ENCODE measurements around the gene CHERP. TPM values are rescaled to one million over a fixed set of nuclear protein-coding genes. Genes with fewer than 3 reads are reported as not detected.
"Not testable (repeated sequence)": the region's sequence is repeated elsewhere in the genome, so short reads cannot be mapped to it uniquely, and the experiment has no call there.

CHERP gene
- polyA plus RNA-seq, 4 donors: 30.3 to 55.1 (median 36.6) TPM

DNA sequence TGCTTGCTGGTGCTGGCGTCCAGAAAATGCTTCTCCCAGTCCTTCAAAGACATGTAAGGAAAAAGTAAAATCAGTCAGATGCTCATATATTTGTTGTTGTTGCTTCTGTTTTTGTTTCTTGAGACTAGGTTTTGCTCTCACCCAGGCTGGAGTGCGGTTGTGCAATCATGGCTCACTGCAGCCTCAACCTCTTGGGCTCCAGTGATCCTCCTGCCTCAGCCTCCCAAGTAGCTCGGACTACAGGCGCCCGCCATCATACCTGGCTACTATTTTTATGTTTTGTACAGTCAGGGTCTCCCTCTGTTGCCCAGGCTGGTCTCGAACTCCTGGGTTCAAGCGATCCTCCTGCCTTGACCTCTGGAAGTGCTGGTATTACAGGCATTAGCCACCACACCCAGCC, 59.5 kb downstream of the CHERP start:
- no peak for DNase-seq (ENCODE audit: low read depth in 4 of 4, low spot score in 3 of 4)

DNA sequence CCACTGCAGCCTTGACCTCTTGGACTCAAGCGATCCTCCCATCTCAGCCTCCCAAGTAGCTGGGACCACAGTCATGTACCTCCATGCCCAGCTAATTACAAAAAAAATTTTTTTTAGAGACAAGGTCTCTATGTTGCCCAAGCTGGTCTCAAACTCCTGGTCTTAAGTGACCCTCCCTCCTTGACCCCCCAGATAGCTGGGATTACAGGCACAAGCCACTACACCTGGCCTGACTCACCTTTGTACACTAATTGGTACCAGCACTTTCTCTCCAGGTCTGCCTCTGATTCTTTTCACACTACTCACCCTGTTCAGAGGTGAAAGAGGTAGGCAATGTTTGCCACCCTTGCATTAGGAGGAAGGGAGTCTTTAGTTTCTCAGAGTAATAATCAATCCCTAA, 64.9 kb downstream of the CHERP start:
- no peak for DNase-seq (ENCODE audit: low read depth in 4 of 4, low spot score in 3 of 4)

DNA sequence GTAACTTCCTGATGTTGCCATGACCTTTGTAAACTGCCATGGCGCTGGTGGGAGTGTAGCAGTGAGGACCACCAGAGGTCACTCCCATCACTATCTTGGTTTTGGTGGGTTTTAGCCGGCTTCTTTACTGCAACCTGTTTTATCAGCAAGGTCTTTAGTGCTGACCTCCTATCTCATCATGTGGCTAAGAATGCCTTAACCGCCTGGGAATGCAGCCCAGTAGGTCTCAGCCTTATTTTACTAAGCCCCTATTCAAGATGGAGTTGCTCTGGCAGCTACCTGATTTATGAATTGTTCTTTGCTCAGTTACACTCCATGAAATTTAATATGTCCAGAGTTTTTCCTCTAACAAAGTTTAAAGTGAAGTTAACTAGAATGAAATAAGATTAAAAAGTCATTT, 65.8 kb downstream of the CHERP start:
- DNase-seq (ENCODE audit: low read depth in 4 of 4, low spot score in 3 of 4): no peak

DNA sequence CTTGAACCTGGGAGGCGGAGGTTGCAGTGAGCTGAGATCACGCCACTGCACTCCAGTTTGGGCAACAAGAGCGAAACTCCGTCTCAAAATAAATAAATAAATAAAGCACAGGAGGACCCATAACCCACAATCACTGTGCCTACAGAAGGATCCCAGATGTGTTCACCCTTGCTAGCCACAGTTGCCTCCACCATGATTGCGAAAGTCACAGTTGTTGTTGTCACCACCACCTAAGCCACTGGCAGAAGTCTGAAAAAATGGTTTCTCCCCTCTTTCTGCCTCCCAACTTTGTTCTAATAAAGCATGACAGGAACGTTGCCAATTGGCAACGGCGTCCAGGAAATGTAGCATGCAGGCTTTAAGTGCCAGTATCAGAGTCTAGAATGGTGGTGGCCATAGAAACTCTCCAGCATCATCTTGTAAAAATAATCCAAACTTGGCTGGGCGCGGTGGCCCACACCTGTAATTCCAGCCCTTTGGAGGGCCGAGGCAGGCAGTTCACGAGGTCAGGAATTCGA, 68.3 kb downstream of the CHERP start:
- no peak for DNase-seq (ENCODE audit: low read depth in 4 of 4, low spot score in 3 of 4)

DNA sequence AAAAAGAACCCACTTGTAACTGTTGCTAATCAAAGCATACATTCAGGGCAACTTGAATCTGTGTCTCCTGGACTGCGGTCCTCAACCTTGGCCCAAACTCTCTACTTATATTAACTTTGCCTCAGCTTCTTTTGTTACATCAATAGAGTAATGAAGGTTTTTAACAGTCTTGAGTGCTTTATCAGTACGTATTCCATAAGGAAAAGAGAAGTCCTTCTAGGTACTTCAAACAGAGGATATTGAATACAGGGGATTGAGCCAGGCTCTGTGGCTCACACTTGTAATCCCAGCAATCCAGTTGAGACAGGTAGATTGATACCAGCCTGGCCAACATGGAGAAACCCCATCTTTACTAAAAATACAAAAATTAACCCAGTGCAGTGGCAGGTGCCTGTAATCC, 69.2 kb downstream of the CHERP start:
- DNase-seq (ENCODE audit: low read depth in 4 of 4, low spot score in 3 of 4): no peak

DNA sequence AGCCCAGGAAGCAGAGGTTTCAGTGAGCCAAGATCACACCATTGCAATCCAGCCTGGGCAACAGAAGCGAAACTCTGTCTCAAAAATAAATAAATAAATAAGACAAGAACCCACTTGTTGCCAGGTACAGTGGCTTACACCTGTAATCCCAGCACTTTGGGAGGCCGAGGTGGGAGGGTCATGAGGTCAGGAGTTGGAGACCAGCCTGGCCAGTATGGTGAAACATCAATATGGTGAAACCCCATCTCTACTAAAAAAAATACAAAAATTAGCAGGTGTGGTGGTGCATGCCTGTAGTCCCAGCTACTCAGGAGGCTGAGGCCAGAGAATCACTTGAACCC, 69.7 kb downstream of the CHERP start:
- DNase-seq (ENCODE audit: low read depth in 4 of 4, low spot score in 3 of 4): not testable (repeated sequence)

DNA sequence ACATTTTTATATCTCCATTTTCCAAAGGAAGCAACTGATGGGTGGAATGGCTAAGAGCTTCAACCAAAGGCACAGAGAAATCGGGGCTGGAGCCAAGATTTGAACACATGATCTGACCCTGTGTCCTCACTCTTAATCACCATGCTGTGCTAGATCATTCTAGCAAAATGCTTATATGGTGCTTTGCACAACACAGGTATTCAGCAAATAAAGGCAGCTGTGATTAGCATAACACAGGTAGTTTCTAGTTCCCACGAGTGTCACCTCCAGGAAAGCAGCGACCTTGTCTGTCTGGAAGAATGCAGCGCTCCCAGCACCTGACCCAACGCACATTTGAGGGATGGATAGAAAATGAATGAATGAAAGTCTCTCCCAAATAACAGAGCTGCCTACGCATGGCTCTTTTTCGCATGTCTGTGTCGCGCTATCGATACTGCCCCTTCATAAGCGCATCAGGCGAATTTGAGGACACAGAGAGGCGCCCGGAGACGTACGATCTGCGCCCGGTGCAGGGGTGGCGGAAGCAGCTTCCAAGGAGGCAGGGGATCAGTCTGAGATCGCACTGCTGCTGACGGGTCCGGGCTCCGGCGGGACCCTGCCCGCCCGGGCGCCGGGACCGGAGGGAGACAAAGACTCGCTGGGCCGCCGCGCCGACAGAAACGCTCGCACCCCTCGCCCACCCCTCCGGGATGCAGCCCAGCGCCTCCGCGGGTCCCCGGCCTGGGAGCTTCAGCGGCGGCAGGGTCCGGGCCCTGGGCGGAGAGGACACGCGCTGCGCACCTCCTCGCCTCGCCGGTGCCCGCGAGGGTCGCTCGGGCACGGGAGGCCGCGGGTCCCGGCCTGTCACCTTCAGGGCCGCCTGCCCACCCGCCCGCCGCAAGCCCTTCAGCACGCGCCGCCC, 71.1 kb downstream of the CHERP start:
- DNase-seq (ENCODE audit: low read depth in 4 of 4, low spot score in 3 of 4): no peak

DNA sequence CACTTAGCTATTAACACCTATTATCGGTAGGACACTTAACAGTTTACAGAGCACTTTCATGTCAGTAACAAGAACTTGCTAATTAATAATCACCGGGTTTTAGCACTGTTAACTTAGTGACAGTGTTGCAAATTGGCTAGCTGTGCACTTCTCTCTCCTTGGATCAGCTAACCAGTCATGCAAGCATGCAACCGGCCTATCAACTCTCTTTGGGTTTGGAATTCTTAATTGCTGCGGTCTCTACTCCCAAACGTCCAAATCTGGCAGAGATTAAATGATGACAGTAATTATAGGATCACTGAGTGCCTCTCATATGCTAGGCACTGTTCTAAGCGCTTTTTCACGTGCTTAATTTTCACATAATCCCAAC, 71.7 kb downstream of the CHERP start:
- no peak for DNase-seq (ENCODE audit: low read depth in 4 of 4, low spot score in 3 of 4)

Other genes starting within 250 kb of the CHERP start
- gene KLF2, start 217.6 kb downstream of the CHERP start, polyA plus RNA-seq (ENCODE audit: insufficient read length in 4 of 4): 100 to 1,000 TPM in 1 of 4 donors, 10 to 100 TPM in 3; 15.9 to 254 (median 27.3) TPM
- gene EPS15L1, start 70.5 kb downstream of the CHERP start, polyA plus RNA-seq (ENCODE audit: insufficient read length in 4 of 4): 10 to 100 TPM; 26.5 to 33.4 (median 27.2) TPM
- gene CALR3, start 46.3 kb downstream of the CHERP start, polyA plus RNA-seq (ENCODE audit: insufficient read length in 4 of 4): under 1 TPM in 1 of 4 donors, not detected in 3; 0.10 TPM
- gene C19orf44, start 46.0 kb downstream of the CHERP start, polyA plus RNA-seq (ENCODE audit: insufficient read length in 4 of 4): 10 to 100 TPM; 11.8 to 15.8 (median 12.2) TPM
- 10 to 100 TPM; 38.1 to 47.6 (median 40.4) TPM for gene SLC35E1, start 30.0 kb upstream of the CHERP start, polyA plus RNA-seq (ENCODE audit: insufficient read length in 4 of 4)
- 1 to 10 TPM; 6.4 to 8.2 (median 7.0) TPM for gene MED26, start 85.8 kb upstream of the CHERP start, polyA plus RNA-seq (ENCODE audit: insufficient read length in 4 of 4)
- gene SMIM7, start 117.7 kb upstream of the CHERP start, polyA plus RNA-seq (ENCODE audit: insufficient read length in 4 of 4): 100 to 1,000 TPM in 3 of 4 donors, 10 to 100 TPM in 1; 79.6 to 112 (median 104) TPM
- gene TMEM38A, start 118.7 kb upstream of the CHERP start, polyA plus RNA-seq (ENCODE audit: insufficient read length in 4 of 4): 1 to 10 TPM; 3.7 to 9.3 (median 8.2) TPM
- gene NWD1, start 177.4 kb upstream of the CHERP start, polyA plus RNA-seq (ENCODE audit: insufficient read length in 4 of 4): under 1 TPM; 0.01 to 0.11 (median 0.08) TPM